Activated effector memory CD4-positive, alpha-beta T cell treated with anti-CD3 and anti-CD28 coated beads, Interleukin-2, amount 50 U/mL, for 16 hours (primary cell): ENCODE results near the gene FGF7.
"Not testable (repeated sequence)": the region's sequence is repeated elsewhere in the genome, so short reads cannot be mapped to it uniquely, and the experiment has no call there.

Experiments
- DNase-seq: peaks from one replicate; pipeline ENCODE4 v3.0.0-alpha.2; 2020

The FGF7 gene

GRCh38 chr15:49439678-49440395 lies 16.8 kb downstream of the FGF7 start:
- no peak for DNase-seq

DNA sequence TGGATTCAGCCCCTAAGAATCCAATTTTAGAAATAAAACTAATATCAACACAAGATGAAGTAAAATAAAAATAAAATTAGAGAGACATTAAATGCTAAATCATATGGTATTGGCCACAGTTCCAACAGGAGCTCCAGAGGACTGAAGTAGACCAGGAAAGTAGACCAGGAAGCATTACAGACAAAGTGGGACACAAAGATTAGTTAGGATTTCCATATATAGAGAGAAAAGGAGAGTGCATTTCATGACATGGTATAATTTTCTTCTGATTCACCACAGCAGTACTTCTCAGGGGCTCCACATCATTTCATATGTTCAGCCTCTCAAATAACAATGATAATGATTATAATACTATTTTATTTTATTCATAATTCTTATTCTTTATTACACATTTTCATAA lies 18.3 kb downstream of the FGF7 start:
- DNase-seq = no peak

DNA sequence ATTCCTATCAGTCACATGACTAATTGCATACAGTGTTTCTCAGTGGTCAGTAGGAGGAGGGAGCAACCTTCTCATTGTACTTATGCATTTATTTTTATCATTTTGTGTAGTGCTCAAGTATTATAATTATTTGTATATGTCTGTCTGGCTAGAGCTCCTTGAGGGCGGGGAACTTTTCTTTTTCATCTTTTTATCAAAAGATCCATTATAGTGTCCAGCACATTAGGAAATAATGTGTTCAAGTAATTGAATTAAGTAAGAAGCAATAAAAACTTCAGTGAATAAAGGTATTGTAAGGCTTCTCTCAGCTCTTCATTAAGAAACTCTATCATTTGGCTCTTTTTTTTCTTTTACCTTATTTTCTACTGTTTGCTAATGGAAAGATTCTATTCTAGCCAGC lies 18.8 kb downstream of the FGF7 start:
- DNase-seq = no peak

GRCh38 chr15:49452595-49452994 lies 29.6 kb downstream of the FGF7 start:
- DNase-seq = no peak

GRCh38 chr15:49456166-49456565 lies 33.1 kb downstream of the FGF7 start:
- no peak for DNase-seq

GRCh38 chr15:49458145-49458544 lies 35.1 kb downstream of the FGF7 start:
- no peak for DNase-seq

DNA sequence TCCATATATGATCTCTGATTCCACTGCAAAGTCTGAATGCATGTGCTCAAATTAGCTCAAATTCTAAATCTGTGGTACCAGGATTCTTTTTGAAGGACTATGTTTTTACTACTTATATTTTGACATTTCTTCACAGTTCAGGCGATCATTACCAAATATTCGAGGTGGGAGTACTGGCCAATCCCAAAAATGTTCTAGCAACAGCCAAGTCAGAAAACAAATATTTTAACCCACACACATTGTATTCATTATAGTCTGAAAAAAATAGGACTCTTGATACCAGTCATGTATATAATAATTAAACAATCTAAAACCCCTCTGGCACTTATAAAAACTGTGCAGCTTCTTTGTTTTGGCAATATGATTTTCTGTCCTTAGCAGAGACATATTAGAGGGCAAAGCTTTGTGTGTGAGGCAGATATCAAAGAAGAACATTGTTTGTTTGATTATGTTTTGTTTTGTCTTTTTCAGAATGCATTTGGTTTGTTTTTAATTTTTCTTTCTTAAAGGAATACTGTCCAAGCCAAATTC lies 37.4 kb downstream of the FGF7 start:
- no peak for DNase-seq

- no peak for DNase-seq
Measured at GRCh38 chr15:49462232-49462844, 39.3 kb downstream of the FGF7 start.

DNA sequence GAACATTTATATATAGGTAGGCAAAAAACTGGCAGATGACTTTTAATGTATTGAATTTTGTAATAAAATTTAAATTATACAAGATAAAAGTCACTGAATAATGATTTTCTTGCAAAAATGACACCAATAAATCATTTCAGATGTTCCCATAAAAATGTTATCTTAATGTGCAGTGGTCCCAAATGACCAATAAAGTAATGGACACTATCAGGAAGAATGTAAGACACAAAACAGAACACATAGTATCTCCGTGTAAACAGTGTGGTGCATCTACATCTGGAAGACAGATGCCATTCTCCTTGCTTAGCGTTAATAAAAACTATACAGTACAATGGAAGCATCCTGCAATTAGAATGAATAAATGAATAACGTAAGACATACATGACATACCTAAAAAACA lies 41.5 kb downstream of the FGF7 start:
- no peak for DNase-seq

- no peak for DNase-seq
Measured at GRCh38 chr15:49466119-49466518, 43.1 kb downstream of the FGF7 start.

GRCh38 chr15:49467746-49468480 lies 44.9 kb downstream of the FGF7 start:
- no peak for DNase-seq

DNA sequence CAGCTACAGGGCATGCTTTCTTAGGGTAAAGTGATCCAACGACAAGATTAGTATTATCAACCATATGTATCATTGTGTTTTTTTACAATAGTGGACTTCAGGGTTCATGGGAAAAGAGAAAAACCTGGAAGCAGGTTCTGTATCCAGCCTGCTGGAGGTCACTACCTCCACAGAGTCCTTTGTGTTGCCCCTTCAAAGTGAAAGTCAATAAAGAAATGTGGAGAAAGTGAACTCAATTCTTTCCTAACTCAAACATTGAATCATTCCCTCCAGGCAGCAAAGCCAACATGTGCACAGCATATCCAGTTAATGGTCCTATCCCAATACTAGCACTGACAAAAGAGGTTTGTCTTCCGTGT lies 45.4 kb downstream of the FGF7 start:
- no peak for DNase-seq

DNA sequence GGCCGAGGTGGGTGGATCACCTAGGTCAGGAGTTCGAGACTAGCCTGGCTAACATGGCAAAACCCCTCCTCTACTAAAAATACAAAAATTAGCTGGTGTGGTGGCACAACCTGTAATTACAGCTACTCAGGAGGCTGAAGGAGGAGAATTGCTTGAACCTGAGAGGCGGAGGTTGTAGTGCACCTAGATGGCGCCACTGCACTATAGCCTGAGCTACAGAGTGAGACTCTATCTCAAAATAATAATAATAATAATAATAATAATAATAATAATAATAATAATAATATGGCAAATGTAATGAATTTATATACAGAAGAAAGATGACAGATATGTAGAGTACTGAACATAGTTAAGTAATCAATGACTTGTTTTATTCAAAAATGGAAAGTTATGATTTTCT lies 48.2 kb downstream of the FGF7 start:
- DNase-seq = peak; percentile 64

DNA sequence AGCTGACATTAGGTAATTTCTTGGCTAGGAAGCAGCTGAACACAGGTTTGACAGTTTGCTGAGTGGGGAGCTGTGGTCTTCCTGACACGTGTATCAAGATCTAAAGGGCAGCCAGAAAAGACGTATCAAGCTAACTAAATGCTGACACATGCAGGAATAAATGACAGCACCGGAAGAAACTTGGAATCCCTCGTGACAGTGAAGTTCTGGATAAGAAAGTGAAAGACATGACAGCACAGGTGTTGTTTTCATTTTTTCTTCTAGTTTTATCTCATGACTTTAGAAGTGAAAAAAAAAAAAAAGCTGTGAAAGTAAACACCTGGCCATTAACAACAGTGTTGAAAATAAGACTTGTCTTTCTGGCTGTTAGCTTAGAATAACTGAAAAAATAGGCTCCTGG lies 48.7 kb downstream of the FGF7 start:
- DNase-seq = no peak

- DNase-seq = no peak
Measured at GRCh38 chr15:49472338-49472737, 49.3 kb downstream of the FGF7 start.

DNA sequence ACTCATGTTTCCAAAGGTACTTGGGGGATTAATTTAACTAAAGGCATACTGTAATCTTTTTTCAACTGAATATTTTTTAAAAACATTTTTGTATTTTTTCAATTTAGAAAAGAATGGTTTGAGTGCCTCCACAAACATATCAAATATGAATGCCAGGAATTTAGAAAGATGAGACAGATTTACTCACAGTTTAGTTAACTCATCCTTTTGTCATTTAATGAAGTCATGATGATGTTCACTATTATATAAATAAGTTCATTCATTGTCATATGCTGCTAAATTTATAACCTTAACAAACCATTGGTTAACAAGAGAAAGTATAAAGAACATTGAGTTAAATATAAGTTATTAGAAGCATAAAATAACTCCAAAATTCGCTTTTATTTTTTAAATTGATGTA lies 50.0 kb downstream of the FGF7 start:
- DNase-seq = no peak

- not testable (repeated sequence) for DNase-seq
Measured at GRCh38 chr15:49478021-49478420, 55.0 kb downstream of the FGF7 start.

- not testable (repeated sequence) for DNase-seq
Measured at GRCh38 chr15:49478982-49479381, 55.9 kb downstream of the FGF7 start.

GRCh38 chr15:49485401-49485800 lies 62.4 kb downstream of the FGF7 start:
- not testable (repeated sequence) for DNase-seq

DNA sequence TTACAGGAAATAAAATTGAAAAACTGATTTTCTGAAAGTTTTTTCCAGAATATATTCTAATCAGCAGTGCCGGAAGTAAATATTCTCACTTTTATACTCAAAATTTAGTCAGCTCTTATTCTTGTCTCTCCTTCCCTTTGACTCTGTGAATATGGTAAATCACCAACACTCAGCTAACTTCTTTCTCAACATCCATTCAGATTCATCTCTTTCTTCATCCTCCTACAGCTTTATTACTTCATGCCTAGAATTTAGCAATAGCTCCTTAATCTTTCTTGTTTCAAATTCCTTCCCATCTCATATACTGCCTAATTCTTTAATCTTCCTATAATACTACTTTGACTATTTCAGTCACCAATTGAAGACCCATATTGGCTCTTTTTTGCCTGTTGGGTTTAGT lies 67.9 kb downstream of the FGF7 start:
- DNase-seq = no peak

DNA sequence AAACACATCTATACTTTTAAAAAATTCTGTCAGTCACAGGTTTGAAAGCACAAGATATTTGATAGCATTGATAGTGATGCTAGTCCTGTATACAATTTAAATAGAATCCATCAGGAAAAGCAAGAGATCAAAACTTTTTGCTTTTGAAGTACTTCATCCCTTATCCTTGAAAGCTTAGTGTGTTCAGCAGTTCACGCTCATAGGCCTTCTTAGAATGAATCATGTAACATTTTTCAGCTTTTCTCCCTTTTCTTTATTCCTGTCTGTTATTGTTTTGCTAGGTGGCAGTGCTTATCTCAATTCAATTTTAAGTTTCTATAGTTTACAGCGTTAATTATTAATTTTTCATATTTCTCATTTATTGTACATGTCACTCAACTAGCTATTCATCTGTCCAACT lies 69.1 kb downstream of the FGF7 start:
- no peak for DNase-seq

- no peak for DNase-seq
Measured at GRCh38 chr15:49492830-49493229, 69.8 kb downstream of the FGF7 start.

- DNase-seq = no peak
Measured at GRCh38 chr15:49494842-49495241, 71.8 kb downstream of the FGF7 start.
